ENCODE measurements around the gene SHPK. TPM values are rescaled to one million over a fixed set of nuclear protein-coding genes. Genes with fewer than 3 reads are reported as not detected.

Gene SHPK
- total RNA-seq, 1 donor from 2014 or later: 10.6 TPM

- H3K4me1 ChIP-seq: peaks cover 36% of the 10 kb centered on the region
- H3K27ac ChIP-seq: peak overlapping the region; percentile 96
- ATAC-seq: no peak
- no peak for TF ChIP-seq CTCF (IDR thresholded peaks at IDR 0.05)
- peaks cover 36% of the 10 kb centered on the region for H3K36me3 ChIP-seq
- intact Hi-C loops (cut with DNase I): no loop called here
- DNase-seq: no peak
- no peaks in the 10 kb centered on the region for H3K27me3 ChIP-seq (ENCODE audit: low read depth)
- peak overlapping the region; percentile 93 for H3K4me3 ChIP-seq
- no peaks in the 10 kb centered on the region for H3K9me3 ChIP-seq
These were observed 30.5 kb upstream of the SHPK start for GRCh38 chr17:3666516-3666915.

DNA sequence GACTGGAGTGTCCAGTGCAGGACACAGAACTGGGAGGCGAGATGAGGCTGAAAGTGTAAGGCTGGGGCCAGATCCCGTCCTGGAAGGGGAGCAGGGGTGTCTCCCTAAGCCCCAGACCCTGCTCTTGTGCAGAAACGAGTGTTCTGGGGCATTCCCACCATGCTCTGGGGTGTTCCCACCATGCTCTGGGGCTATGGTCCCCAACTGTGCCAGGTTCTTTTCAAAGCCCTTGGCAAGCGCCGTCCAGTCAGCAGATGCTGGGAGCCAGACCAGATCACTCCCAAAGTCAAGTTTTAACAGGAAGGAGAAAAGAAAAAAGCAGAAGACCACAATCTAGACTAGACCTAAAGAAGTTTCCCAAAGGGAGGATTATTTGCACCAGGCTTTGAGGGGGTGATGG, 29.8 kb upstream of the SHPK start:
- Histone ChIP-seq H3K27ac (no peak overlapping the region), H3K27me3 (ENCODE audit: low read depth) (no peaks in the 10 kb centered on the region), H3K36me3 (peaks cover 42% of the 10 kb centered on the region), H3K4me3 (no peak overlapping the region), H3K9me3 (no peaks in the 10 kb centered on the region), H3K4me1 (peaks cover 36% of the 10 kb centered on the region)
- no peak for TF ChIP-seq CTCF (IDR thresholded peaks at IDR 0.05)
- DNase-seq: no peak
- no peak for ATAC-seq
- intact Hi-C loops (cut with DNase I): no loop called here

DNA sequence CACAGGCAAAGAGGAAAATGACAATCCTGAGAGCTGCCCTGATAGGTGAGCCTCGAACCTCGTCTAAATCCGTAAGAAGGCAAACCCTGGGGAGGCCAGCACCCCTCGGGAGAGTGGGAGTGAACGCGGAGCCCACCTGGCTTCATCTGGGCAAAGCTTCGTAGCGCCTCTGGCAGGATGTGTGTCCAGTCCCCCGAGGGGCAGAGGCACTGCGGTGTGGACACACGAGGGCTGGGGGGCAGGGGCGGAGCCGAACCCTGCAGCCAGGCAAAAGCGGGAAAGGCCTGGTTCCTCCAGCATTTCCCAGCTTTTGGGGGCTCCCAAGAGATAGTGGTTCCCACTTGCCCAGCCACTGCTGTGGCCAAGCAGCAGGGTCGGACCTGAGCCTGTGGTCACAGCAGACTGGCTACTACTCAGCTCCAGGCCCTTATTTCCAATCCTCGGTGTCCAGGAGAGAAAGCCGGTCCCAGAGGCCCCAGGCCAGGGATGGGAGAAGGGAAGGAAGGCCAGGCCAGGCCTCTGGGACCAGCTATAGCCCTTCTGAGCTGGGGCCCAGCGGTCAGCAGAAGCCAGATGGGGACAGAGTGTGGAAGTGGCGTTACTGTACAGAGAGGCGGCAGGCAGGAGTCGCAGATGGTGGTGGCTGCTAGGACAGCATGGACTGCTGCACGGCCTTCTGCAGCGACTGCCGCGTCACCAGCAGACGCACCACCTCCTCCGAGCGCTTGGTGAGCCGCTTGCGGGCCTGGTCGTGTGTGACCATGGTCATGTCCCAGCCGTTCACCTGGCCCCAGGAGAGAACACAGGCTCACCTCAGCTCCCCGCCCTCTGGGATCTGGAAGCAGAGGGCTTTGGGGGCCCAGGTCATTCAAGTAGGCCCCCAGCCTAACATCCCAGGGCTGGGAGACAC, 27.3 kb upstream of the SHPK start:
- no peak overlapping the region for H3K27ac ChIP-seq
- H3K36me3 ChIP-seq: peaks cover 53% of the 10 kb centered on the region
- H3K9me3 ChIP-seq: no peaks in the 10 kb centered on the region
- H3K27me3 ChIP-seq (ENCODE audit: low read depth): no peaks in the 10 kb centered on the region
- no peak overlapping the region for H3K4me3 ChIP-seq
- intact Hi-C loops (cut with DNase I): no loop called here
- TF ChIP-seq CTCF (IDR thresholded peaks at IDR 0.05): no peak
- H3K4me1 ChIP-seq: peaks cover 35% of the 10 kb centered on the region
- ATAC-seq (no peak), DNase-seq (no peak)

DNA sequence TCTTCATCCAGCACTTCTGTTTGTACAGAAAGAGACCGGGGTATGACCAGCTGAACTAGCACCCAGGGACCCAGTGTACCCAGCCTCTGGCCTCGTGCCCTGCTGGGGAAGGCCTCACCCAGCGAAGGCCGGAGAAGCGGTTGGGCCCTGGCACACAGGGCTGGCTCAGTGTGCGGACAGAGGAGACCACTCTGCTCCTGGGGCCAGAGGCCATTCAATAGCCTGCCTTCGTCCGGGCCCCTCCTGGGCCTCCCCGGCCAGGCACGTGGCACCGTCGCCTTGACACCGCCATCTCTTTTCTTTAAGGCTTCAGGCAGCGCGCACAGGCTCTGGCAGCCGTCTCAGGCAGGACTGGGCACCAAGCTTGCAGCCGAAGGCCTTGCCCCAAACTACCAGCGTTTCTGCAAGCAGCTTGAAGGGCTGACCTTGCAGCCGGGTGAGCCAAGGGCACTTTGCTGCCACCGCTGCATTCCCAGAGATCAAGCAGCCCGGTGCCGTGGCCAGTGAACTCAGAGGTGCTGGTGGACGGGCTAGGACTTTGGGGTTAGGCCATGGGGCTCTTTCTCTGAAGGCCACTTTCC, 24.4 kb upstream of the SHPK start:
- DNase-seq: no peak
- no peak for TF ChIP-seq CTCF (IDR thresholded peaks at IDR 0.05)

DNA sequence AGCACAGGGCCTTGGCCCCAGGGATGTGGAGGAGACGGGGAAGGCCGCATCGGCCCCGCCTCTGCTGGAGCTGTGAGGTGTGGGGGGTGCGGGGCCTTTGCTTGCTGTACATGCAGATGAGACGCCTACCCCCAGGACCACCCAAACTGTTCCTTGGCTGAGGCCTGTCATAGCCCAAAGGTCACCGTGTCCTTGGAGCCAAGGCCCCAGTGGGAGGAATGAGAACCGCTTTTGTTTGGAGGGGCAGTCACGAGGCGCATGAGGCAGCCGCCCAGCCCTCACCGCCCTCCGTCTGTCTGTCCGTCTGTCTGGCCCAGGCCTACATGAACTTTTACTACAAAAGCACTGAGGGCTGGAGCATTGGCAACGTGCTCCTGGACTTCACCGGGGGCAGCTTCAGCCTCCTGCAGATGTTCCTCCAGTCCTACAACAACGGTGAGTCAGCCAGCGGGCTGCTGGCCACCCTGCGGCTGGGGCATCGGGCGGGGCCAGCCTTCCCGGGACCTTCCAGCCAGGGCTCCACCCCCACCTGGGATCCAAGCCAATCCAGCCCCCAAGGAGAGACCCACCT, 23.6 kb upstream of the SHPK start:
- Histone ChIP-seq H3K4me3 (no peak overlapping the region), H3K4me1 (peaks cover 15% of the 10 kb centered on the region), H3K27me3 (ENCODE audit: low read depth) (no peaks in the 10 kb centered on the region), H3K9me3 (no peaks in the 10 kb centered on the region), H3K27ac (peak overlapping the region; percentile 53), H3K36me3 (peaks cover 61% of the 10 kb centered on the region)
- intact Hi-C loops (cut with DNase I): no loop called here
- ATAC-seq (peak; percentile 29 to 54), DNase-seq (no peak)
- TF ChIP-seq CTCF (IDR thresholded peaks at IDR 0.05): no peak

More for the DNA sequence above, 24.4 kb upstream of the SHPK start:
- H3K27ac ChIP-seq: peak overlapping the region; percentile 53
- no peak overlapping the region for H3K4me3 ChIP-seq
- ATAC-seq: peak in 1 of 2 donors; percentile 7
- intact Hi-C loops (cut with DNase I): no loop called here
- no peaks in the 10 kb centered on the region for H3K9me3 ChIP-seq
- H3K4me1 ChIP-seq: peaks cover 15% of the 10 kb centered on the region
- H3K36me3 ChIP-seq: peaks cover 65% of the 10 kb centered on the region
- H3K27me3 ChIP-seq (ENCODE audit: low read depth): no peaks in the 10 kb centered on the region

Measured in lower lobe of right lung (tissue), 2 donors.